Fibroblast of mammary gland (primary cell): Measurements from ENCODE around the gene SLC22A16.

Experiments used
- DNase-seq: peaks from one replicate; pipeline ENCODE4 v3.0.0-alpha.2; 2010; ENCODE audit warnings: low read depth
- H3K4me3 ChIP-seq: 2 replicates; pipeline ENCODE4 v1.5.1; 2011; ENCODE audit warnings: low read depth, mild to moderate bottlenecking, low read length, moderate library complexity; ENCODE audit not compliant: control insufficient read depth
- CTCF ChIP-seq: conservative IDR thresholded peaks from 2 replicates; pipeline ENCODE4 v1.5.1; 2011; ENCODE audit warnings: low read depth, low read length, inconsistent platforms; ENCODE audit not compliant: control insufficient read depth, insufficient read depth

SLC22A16 gene

GRCh38 chr6:110434961-110435602 lies 41.3 kb downstream of the SLC22A16 start:
- no peak for DNase-seq
- no peak for TF ChIP-seq CTCF

GRCh38 chr6:110432285-110432900 lies 44.0 kb downstream of the SLC22A16 start:
- no peak overlapping the region for H3K4me3 ChIP-seq
- no peak for TF ChIP-seq CTCF
- DNase-seq, result no peak

More at GRCh38 chr6:110434961-110435602, 41.3 kb downstream of the SLC22A16 start:
- no peak overlapping the region for H3K4me3 ChIP-seq

- no peak for TF ChIP-seq CTCF
- DNase-seq, result no peak
- no peak overlapping the region for H3K4me3 ChIP-seq
Measured at GRCh38 chr6:110430741-110431140, 45.7 kb downstream of the SLC22A16 start.

GRCh38 chr6:110430236-110430635 lies 46.2 kb downstream of the SLC22A16 start:
- DNase-seq, result no peak
- TF ChIP-seq CTCF, result no peak

GRCh38 chr6:110428153-110428552 lies 48.3 kb downstream of the SLC22A16 start:
- DNase-seq, result no peak
- no peak overlapping the region for H3K4me3 ChIP-seq
- TF ChIP-seq CTCF, result no peak

More at GRCh38 chr6:110430236-110430635, 46.2 kb downstream of the SLC22A16 start:
- H3K4me3 ChIP-seq, result no peak overlapping the region

- DNase-seq, result no peak
- no peak for TF ChIP-seq CTCF
- H3K4me3 ChIP-seq, result no peak overlapping the region
Measured at GRCh38 chr6:110425816-110426215, 50.6 kb downstream of the SLC22A16 start.
